GM08714 (cell line): Measurements from ENCODE around the gene RIPPLY3.
A peak's percentile ranks its signal among the peaks of the same experiment; 100 is the strongest.
"Not testable (repeated sequence)": the region's sequence is repeated elsewhere in the genome, so short reads cannot be mapped to it uniquely, and the experiment has no call there.

ENCODE experiments used
- H3K4me3 ChIP-seq: fragments of 200-500 bp; sonication (Bioruptor generic); 2 replicates; pipeline ENCODE4 v1.5.1; 2014; ENCODE audit warnings: mild to moderate bottlenecking, low read length, inconsistent platforms
- ZNF274 ChIP-seq: IDR thresholded peaks from 2 replicates; pipeline ENCODE4 v1.6.1; 2012; ENCODE audit warnings: mild to moderate bottlenecking, low read depth, low read length

Gene RIPPLY3

DNA sequence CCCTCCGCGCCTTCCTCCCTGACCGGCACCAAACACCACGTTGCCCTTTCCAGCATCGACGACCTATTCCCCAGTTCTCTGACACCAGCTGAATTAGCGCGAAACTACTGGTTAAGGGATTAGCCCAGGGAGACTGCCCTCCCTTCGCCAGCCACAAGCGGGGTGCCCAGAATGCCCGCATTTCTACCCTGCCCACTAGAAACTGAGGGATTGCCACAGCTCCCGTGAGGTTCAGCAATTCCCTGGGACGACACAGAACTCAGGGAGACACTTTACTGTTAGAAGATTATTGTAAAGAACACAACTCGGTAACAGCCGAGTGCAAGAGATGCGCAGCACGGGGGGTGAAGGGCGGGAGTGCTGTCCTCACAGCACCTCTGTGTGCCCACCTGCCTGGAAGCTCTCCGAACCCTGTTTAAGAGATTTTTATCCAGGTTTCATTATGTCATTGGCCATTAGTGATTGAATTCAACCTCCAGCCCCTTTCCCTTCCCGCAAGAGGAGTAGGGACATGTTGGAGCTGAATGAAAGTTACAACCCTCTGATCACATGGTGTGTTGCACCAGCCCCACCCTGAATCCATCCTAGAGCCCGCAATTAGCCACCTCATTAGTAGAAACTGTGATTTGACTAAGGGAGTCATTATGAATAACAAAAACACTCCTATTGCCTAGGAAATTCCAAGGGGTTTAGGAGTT lies 15.8 kb upstream of the RIPPLY3 start:
- TF ChIP-seq ZNF274 = no peak
- no peak overlapping the region; the same call in 1 of the 2 replicates for H3K4me3 ChIP-seq

DNA sequence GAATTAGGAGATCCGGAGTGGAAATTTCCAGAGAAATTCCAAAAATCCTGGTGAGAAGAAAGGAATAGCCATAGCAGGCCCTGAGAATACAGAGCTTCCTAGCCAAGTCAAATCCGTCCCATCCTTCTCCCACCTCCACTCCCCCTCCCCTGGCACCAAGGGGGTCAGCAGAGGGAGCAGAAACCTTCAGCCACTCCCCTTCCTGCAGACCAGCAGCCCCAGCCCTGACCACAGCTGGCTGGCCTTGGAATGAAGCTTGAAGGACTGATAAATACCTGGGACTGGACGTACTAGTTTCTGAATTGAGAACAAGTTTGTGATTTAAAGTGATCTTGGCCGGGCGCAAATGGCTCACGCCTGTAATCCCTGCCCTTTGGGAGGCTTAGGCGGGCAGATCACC lies 13.8 kb upstream of the RIPPLY3 start:
- TF ChIP-seq ZNF274 = no peak

DNA sequence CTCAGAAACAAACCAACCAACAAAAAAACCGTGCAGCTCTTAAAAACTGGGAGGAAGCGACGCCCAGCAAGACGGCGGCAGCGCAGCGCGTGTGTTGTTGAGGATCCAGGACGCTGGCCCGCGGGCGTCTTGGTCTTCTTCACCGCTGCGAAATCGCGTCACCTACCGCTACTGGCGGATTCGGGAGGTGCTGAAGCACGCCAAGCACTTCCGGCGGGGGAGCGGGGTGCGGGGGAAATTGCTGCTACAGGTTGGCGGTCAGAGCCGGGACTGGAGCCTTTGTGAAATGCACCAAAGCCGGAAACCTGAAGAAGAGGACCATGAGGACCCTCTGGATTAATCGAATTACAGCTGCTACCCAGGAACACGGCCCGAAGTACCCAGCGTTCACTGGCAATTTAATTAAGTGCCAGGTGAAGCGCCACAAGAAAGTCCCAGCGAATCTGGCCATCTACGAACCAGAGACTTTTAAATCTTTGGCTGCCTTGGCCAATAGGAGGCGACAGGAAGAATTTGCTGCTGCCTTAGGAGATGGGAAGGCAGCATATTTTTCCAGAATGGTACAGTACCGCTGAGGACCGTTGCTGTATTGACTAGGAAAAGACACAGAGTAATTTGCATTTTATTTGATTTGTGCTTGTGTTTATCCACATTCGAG lies 11.9 kb upstream of the RIPPLY3 start:
- no peak overlapping the region for H3K4me3 ChIP-seq
- TF ChIP-seq ZNF274 = no peak

More for the DNA sequence above, 13.8 kb upstream of the RIPPLY3 start:
- no peak overlapping the region for H3K4me3 ChIP-seq

DNA sequence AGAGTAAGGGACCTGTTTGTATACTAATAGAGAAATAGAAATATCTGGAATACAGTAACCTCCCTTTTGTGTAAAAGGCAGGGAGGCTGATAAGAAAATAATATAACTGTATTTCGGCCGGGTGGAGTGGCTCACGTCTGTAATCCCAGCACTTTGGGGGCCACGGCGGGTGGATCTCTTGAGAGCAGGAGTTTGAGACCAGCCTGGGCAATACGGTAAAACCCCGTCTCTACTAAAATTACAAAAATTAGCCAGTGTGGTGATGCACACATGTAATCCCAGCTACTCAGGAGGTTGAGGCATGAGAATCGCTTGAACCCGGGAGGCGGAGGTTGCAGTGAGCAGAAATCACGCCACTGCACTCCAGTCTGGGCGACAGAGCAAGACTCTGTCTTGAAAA lies 11.2 kb upstream of the RIPPLY3 start:
- H3K4me3 ChIP-seq = not testable (repeated sequence)

DNA sequence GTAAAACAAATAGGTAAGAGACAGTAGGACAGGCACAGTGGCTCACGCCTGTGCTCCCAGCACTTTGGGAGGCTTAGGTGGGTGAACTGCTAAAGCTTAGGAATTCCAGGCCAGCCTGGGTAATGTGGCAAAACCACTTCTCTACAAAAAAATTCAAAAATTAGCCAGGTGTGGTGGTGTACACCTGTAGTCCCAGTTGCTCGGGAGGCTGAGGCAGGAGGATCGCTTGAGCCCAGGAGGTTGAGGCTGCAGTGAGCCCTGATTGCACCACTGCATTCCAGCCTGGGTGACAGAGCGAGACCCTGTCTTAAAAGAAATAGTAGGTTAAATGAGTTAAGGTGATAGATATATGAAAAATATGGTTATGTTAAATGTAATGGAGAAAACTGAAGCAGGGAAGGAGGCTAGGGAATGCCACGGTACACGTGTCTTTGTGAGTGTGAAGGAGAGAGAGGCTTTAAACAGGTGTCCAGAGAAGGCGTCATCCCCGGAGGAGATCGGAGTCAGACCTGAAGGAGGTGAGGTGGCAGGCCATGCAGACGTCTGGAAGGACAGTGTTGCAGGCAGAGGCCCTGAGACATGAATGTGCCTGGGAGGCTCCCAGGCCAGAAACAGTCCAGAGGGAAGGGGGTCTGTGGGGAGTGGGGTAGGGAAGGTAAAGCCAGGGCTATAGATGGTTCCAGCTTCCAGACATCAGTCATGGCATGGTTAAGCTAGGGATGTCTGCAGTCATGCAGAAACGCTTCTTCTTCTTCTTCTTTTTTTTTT lies 7.2 kb upstream of the RIPPLY3 start:
- no peak for TF ChIP-seq ZNF274

DNA sequence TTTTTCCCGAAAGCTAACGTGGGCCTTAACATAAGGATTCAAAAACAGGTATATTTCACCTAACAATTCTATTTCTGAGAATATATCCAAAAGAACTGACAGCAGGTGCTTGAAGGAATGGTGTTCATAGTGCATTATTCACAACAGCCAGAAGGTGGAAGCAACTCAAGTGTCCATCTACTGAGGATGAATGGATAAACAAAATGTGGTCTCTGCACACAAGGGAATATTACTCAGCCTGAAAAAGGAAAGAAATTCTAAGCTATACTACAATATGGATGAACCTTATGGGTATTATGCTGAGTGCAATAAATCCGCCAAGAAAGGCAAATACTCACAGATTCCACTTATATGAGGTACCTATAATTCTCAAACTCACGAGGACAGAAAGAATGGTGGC lies 6.1 kb upstream of the RIPPLY3 start:
- TF ChIP-seq ZNF274 = no peak
- H3K4me3 ChIP-seq = no peak overlapping the region

More for the DNA sequence above, 7.2 kb upstream of the RIPPLY3 start:
- H3K4me3 ChIP-seq = no peak overlapping the region

DNA sequence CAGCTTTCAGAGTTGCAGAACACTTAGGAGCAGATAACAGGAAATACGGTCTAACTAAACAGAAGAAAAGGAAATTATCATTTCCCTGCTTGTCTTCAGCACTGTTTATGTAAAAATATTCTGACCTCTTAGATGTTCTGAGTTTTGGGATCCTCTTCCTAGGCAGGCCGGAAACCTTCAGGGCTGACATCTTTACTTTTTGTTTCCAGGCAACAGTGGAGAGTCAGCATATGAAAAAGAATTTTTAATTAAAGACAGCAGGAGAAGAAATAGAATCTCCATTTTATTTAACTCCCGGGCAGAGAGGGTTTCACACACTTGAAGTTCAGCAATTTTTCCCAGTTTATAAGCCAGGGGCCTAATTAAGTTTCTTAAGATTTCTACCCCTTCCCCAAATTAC lies 5.1 kb upstream of the RIPPLY3 start:
- TF ChIP-seq ZNF274 = no peak
- H3K4me3 ChIP-seq = no peak overlapping the region

DNA sequence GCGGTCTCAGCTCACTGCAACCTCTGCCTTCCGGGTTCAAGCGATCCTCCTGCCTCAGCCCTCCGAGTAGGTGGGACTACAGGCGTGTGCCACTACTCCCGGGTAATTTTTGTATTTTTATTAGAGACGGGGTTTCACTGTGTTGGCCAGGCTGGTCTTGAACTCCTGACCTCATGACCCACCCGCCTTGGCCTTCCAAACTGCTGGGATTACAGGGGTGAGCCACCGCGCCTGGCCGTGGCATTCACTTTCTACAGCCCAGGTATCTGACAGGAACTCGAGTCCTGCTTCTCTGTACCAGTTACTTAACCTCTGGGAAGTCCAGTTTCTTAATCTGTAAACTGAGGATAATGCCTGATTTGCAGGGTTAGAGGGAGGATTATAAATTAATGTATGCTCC lies 3.7 kb upstream of the RIPPLY3 start:
- not testable (repeated sequence) for H3K4me3 ChIP-seq

DNA sequence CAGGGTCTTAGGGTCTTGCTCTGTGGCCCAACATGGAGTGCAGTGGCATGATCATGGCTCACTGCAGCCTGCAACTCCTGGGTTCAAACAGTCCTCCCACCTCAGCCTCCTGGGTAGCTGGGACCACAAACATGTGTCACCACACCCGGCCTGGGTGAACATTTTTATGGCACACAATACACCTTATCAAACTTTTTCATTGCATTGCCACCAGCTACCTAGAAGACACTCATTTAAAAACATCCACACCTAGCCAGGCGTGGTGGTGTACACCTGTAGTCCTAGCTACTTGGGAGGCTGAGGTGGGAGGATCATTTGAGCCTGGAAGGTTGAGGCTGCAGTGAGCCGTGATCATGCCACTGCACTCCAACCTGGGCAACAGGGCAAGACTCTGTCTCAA lies 2.6 kb upstream of the RIPPLY3 start:
- H3K4me3 ChIP-seq = not testable (repeated sequence)

DNA sequence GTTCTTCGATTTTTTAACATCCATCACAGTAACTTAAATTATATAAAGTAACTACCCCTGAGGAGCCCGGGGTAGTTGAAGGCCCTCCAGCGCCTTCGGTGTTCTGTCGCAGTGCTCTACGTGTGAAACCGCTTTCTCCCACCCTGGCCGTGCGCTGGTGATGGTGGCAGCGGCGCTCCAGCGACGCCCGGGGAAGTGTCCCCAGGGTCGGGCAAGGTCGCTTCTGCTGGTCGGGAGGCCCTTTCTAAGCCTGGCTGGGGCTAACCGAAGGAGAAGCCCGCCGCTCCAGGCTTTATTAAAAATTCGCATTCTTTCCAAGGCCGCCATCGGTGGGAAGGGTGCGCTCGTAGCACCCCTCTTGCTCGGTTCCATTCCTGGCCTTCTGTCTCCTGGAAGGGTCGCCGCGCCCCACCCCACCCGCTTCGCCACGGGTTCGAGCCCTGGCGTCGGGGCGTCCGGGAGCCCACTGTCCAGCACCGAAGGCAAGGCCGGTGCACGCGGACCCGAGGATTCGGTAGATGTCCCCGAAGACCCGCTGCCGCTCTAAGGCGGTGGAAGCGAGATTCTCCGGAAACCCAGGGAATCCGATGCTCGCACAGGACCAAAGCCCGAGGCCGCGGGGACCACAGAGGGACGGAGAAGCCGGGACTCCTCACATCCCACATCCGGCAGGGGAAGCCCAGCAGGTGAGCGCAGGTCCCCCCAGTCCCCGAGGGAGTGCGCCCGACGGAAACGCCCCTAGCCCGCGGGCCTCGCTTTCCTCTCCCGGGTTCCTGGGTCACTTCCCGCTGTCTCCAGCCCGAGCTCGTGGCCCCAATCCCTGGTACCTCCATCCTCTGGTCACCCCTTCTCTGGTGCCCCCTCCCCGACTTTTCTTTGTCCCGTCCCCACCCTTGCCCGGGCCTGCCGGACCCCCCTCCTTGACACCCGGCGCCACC lies 685 bp upstream of the RIPPLY3 start:
- TF ChIP-seq ZNF274 = no peak
- peak overlapping the region; percentile 59; the same call in 1 of the 2 replicates for H3K4me3 ChIP-seq

DNA sequence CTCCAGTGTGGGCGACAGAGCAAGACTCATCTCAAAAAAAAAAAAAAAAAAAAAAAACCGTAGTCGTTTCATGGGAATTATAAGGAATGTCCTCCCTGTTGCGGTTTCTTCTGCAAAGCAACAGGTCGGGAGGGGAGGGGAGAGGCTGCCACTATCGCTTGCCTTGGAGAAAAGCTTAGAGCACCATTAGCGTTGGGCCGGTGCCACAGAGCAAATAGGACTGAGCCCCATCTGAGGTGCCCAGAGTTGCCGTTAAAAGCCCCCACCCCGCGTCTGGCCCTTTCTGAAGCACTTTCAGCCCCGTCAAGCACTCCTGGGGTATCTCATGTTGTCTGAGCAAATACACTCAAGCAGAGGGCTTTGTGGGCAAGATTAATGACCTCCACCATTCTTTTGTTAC lies 2.2 kb downstream of the RIPPLY3 start:
- no peak for TF ChIP-seq ZNF274
- H3K4me3 ChIP-seq = no peak overlapping the region

DNA sequence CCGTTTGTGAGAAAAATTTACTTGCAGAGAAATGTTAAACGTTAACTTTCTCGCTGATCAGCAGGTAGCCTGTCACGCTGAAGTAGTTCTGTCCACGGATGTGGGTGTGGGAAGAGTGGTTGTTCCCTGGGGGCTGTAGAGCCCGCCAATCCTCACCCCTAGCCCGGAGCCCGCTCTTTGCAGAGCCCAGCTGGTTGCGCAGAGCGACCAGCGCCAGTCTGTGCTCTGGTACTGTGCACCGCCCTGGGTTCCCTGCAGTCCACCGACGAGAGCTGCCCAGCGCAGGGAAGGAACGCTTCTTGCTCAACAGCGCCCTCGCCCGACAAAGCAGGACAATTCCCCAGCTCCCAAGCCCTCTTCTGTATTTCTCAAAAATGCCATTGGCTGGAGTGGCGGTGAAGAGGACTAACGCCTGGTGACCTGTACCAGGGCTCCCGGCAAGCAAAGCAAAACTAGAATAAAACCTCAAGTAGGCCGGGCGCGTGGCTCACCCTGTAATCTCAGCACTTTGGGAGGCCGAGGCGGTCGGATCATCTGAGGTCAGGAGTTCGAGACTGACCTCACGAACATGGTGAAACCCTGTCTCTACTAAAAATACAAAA lies 3.3 kb downstream of the RIPPLY3 start:
- TF ChIP-seq ZNF274 = no peak
- peak overlapping the region; percentile 28; the same call in 1 of the 2 replicates for H3K4me3 ChIP-seq

DNA sequence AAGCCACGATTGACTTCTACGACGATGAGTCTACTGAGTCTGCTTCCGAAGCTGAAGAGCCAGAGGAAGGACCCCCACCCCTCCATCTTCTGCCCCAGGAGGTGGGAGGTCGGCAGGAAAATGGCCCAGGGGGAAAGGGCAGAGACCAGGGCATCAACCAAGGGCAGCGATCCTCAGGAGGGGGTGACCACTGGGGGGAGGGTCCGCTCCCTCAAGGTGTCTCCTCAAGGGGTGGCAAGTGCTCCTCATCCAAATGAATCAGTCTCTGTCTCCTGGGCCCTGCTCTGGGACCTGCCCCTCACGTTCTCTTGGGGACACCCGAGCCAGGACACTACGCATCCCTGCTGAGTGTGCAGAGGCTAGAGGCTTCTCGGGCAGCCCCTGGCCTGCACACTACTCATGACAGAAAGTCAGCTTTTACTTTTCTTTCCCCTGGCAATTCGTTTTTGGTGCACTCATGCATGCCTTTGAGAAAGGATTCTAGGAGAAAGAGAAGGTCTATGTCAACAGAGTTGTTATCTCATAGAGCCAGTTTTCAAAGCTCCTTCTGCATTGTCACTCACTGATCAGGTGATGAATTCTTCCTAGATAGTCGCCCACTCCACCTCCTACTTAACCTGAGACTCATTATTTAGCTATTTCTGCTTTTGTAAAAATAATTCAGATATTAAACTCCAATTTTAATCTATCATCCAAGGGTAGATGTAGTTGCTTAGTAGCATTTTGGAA lies 11.6 kb downstream of the RIPPLY3 start:
- TF ChIP-seq ZNF274 = no peak
- no peak overlapping the region for H3K4me3 ChIP-seq
